Gastrocnemius medialis (tissue), 4 donors: ENCODE measurements around the gene SLC41A1.

Experiments
- POLR2A ChIP-seq, 2 donors: fragments of 450-650 bp; IDR thresholded peaks; one replicate each; pipeline ENCODE4 v1.6.1; 2017; ENCODE audit warnings: antibody characterized with exemption in 2 of 2, mild to moderate bottlenecking in 2 of 2, moderate library complexity in 2 of 2
- TF ChIP-seq, protein P1 (sequence below), 5 experiments: fragments of 450-650 bp in 3 of 5; fragments of 200-600 bp in 2 of 5; sonication (generic) in 2 of 5; IDR thresholded peaks in 4 of 5; conservative IDR thresholded peaks in 1 of 5; 1 replicate in 4 of 5; 2 replicates in 1 of 5; pipeline ENCODE4 v1.5.1; 2016 to 2019; ENCODE audit warnings: antibody characterized with exemption in 5 of 5, mild to moderate bottlenecking in 3 of 5, moderate library complexity in 3 of 5

DNA sequence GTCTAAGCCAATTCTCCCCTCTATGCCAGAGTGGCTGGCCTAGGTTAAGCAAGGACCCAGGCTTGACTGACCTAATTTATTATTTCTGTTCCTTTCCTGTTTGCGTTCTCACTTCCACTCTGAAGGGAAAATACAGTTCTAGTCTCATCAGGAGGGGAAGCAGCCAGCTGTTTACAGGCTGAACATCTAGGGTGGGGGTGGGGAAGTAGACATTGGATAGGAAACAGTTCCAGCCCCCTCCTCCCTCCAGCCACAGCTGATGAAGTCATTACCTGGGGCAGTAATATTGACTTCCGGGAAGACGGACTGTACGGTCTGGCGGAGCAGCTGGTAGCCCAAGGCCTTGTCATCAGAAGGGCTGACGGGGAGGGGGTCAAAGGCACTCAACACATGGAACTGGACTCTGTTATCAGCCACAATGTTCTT lies 19.3 kb upstream of the SLC41A1 start:
- TF ChIP-seq, protein P1, sequence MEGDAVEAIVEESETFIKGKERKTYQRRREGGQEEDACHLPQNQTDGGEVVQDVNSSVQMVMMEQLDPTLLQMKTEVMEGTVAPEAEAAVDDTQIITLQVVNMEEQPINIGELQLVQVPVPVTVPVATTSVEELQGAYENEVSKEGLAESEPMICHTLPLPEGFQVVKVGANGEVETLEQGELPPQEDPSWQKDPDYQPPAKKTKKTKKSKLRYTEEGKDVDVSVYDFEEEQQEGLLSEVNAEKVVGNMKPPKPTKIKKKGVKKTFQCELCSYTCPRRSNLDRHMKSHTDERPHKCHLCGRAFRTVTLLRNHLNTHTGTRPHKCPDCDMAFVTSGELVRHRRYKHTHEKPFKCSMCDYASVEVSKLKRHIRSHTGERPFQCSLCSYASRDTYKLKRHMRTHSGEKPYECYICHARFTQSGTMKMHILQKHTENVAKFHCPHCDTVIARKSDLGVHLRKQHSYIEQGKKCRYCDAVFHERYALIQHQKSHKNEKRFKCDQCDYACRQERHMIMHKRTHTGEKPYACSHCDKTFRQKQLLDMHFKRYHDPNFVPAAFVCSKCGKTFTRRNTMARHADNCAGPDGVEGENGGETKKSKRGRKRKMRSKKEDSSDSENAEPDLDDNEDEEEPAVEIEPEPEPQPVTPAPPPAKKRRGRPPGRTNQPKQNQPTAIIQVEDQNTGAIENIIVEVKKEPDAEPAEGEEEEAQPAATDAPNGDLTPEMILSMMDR (IDR thresholded peaks at IDR 0.05 in 4 of 5, conservative IDR thresholded peaks at IDR 0.05 in 1 of 5), result no peak
- no peak for TF ChIP-seq POLR2A (IDR thresholded peaks at IDR 0.05)
